GM18508 (cell line): ENCODE data around the gene RPL10.

Experiments
- ATAC-seq: cut with Tn5 transposase; IDR thresholded peaks from one replicate; pipeline ENCODE4 v1.9.1; 2021; ENCODE audit warnings: moderate number of reproducible peaks; ENCODE audit not compliant: insufficient read depth, unreplicated experiment

The RPL10 gene

GRCh38 chrX:154360155-154360713 lies 37.9 kb upstream of the RPL10 start:
- no peak for ATAC-seq

DNA sequence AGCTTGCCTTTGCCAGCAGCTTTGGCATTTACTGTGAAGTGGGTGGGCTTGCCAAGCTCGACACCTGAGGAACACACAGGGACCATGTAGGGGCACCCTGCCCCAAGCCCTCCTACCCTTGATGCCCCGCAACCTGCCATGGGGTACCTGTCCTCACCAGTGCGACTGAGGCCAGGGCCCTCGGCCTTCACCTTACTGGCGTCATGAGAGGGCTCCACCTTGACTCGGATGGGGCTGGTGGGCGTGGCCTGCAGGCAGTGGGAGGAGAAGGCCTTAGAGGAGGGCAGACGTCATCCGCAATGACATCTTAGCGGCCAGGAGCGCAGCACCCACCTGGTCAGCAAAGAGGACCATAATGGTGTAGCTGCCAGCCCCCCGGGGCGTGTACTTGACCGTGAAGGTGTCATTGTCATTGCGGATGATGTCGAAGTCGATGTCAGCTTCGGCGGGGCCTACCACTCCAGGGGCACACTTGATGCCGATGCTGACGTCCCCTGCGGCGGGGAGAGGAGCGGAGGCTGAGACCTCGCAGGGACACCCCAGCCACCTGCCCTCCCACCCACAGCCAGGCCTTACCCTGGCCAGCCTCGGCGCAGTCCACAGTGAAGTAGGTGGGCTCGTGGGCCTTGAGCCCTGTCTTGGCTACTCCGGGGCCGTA lies 36.0 kb upstream of the RPL10 start:
- no peak for ATAC-seq

GRCh38 chrX:154363706-154364439 lies 34.3 kb upstream of the RPL10 start:
- no peak for ATAC-seq

GRCh38 chrX:154365052-154365600 lies 33.1 kb upstream of the RPL10 start:
- no peak for ATAC-seq

- no peak for ATAC-seq
These were observed 32.0 kb upstream of the RPL10 start for GRCh38 chrX:154365997-154366665.

DNA sequence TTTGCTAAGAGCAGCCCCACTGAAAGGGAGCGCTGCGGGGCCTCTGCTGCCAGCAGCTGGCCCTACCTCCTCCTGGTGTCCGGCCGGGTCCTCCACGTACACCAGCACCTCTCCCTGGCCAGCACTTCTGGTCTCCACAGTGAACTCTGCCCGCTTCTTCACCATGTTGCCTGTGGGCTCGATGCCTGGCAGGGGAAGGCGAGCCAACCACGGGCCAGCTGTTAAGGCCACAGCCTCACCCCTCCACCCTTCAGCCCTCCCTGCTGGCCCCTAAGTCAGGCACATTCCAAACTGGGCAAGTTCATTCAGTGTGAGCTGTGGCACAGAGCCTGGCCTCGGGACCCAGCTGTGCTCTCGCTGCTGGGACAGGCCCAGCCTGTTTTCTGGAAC lies 31.5 kb upstream of the RPL10 start:
- no peak for ATAC-seq

DNA sequence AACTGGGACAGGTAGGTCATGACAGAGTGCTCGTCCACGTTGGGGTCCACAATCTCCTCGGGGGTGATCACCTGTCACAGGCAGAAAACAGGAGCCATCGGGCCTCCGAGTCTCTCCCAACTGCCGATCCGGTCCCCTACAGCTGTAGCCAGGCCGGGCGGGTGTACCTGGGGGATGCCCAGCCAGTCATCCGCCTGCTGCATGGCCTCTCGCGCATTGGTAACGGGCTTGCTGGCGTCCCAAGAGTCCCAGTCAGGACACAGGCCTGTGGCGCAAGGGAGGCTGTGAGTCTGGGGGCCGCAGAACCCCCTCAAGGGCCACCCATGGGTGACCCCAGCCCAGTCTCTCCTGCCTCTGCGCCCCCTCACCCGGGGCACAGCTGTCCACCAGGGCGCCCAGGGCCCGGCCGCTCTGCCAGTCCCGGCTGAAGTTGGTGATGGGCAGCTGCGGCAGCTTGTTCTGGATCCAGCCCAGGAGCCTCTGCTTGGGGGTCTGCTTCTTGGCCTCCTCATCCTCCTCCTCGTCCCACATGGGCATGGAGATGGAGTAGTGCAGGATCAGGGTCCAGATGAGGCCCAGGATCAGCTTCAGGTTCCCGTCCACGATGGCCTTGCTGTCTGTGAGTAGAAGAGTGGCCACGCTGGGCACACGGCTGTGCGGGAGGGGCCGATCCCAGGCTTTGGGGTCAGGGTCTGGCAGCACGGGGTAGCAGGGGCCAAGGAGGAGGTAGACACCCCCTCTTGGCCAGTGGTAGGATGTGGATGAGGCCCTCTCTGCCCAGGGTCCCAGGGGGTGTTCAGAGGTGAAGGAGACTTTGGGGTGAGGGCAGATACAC lies 30.5 kb upstream of the RPL10 start:
- ATAC-seq = no peak

- ATAC-seq = no peak
These were observed 29.3 kb upstream of the RPL10 start for GRCh38 chrX:154368630-154369448.

DNA sequence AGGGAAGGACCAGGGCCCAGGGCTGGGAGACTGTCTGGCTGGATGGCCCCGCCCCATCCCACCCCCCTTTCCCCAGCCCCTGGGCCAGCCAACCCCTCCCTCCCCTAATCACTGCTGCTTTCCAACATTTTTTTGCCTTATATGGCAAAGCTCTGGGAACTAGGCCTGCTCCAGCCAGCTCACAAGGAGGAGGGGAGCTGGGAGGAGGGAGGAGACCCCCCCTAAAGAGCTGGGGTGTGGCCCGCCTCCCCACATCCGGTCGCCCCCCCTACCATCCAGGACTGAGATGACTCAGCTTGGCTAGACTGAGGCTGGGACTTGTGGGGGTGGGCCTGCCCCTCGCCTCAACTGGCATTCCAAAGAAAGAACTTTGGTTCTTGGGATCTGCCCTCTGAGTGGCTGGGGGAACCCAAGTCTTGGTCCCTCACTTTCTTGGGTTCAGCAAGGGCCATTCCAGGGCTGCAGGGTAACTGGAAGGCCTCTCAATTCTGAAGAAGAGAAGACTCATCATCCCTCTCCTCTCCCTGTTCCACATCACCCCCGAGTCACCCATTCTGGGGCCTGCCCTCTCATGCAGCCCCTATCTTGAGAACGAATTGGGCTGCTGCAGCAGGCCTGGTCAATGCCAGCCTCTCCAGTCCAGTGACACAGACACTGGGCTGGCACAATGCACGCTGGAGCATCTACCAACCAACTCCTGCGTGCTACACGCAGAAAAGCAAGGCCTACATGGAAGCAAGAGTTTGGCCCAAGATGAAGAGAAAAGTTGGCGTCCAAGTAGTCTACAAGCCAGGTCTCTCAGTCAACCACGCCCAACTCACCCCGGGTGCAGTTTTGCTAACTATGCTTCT lies 28.5 kb upstream of the RPL10 start:
- ATAC-seq = no peak

DNA sequence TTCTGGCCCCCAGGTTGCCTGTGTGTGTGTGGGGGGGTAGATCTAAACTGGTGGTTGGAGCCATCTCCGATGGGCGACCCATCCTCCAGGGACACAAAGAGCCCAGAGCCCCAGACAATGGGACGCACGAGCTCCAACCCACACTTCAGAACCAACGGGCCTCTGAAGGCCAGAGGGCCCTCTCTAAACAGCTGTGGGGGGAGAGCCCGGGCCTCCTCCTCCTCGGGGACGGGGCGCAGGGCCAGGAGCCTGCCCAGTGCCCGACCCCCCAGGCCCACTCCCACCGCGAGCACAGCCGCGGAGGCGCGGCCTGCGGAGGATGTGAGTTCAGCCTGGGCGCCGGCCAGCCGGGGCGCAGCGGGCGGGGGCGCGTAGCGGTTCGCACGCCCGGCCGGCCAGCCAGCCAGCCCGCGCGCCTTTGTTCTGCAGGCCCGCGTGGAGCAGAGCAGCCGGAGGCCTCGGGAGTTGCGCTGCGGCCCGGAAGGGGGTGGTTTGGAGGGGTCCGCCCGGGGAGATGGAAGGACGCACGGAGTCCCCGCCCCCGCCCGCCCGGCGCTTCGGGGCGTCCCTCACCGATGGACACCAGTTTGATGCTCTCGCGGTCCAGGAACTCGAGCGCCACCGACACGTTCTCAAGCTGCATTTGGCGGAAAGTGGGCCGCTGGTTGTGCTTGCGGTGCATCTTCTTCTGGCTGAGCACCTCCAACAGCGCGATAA lies 27.7 kb upstream of the RPL10 start:
- ATAC-seq = no peak

DNA sequence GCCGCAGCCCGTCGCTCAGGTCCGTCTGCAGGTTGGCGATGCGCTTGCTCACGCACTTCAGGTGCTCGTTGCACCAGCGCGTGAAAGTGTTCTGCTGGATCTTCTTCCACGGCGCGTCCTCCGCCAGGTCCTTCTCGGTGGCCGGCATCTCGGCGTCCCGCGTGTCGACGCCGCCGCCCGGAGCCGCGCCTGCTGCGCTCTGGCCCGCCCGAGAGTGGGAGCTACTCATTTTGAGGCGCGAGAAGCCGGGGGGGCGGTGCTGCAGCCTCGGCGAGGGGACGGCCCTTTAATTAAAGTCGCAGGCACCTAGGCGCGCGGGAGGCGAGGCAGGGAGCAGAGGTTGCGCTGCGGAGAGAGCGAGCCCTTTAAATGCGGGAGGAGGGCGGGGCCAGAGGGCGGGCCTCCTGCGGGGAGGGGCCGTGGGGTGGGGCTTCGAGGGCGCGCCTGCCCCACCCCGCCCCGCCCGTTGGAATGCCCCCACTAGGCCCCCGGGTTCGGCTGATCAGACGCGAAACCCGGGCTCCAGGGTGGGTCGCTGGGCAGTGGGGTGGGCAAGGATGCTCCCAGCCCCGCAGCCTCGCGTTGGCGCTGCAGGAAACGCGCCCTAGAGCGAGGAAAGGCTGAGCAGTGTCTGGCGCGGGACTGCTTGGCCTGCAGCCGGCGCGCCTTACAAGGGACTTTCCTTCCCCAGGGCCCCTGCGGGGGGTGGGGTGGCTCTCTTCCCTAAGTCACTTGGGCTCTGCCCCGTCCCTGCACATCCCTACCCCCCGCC lies 27.0 kb upstream of the RPL10 start:
- no peak for ATAC-seq

DNA sequence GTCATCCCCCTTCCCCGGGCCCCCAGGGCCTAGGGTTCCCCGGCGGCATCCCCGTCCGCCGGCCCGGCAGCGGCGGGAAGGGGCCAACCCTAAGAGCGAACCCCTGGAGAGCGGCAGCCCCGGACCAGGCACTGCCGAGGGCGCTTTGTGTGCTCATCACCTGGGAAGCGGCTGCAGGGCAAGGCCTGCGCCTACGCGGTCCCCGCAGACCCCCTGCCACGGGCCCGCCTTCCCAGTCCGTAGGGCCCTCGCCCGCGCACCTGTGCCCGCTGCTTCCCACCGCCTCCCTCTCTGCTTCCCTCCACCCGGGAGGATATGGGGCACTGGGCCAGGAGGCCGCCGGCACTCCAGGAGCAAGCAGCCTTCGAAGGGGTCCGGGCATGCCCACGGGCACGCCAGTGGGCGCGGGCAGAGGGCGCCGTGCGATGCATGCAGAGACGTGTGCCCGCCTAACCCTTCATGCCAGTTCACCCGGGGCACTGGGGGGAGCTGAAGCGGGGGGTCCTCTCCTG lies 26.3 kb upstream of the RPL10 start:
- no peak for ATAC-seq

GRCh38 chrX:154372612-154373022 lies 25.6 kb upstream of the RPL10 start:
- ATAC-seq = no peak

DNA sequence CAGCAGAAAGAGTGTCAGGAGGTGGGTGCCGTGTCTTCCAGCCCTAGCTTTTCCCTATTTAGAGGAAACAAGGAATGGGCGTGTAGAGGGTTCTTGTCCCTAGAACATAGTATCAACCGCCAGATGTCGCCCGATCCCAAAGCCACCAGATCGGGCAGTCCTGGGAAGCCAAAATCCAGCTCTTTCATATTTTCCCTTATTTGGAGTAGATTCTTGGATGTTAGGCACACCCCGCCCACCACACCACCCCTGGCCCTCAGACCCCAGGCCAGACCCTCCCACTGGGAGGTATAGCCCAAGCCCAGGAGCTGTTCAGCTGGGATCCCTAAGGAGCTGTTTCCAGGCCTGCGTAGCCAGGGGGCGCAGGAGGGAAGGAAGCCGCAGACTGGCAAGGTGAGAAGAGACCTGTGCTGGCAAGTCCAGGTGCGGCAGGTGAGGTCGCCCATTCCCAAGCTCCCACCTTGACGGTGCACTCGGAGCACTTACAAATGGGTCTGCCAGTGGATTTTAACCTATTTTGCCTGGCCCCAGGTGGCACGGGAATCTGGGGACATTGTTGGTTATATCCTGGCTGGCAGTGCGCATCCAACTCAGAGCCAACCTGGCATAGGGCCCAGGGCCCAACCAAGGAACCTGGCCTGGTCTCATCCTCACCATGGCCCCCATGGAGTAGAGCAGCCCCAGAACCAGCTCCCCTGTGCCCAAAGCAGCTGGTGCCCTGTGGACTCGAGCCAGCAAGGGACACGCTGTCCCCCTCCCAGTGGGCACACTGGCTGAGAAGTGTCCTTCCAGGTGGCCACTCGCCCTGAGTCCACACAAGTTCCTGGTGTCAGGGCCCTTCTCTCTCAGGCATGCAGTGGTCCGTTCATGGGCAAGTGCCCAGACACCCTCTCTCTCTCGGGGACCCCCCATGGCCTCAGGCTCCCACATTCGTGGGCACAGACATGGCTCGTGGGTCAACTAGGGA lies 24.6 kb upstream of the RPL10 start:
- ATAC-seq = no peak

GRCh38 chrX:154374313-154375155 lies 23.6 kb upstream of the RPL10 start, which contains the start of gene FLNA:
FLNA (minus strand) TSS chrX:154374634; CDS start chrX:154371245, 3,389 bp downstream.
- no peak for ATAC-seq
